Choroid plexus epithelial cell (primary cell): Measurements from ENCODE around the gene HPCA.
"Not testable (repeated sequence)": the region's sequence is repeated elsewhere in the genome, so short reads cannot be mapped to it uniquely, and the experiment has no call there.

ENCODE experiments used
- DNase-seq: peaks from one replicate; pipeline ENCODE4 v3.0.0-alpha.2; 2010; ENCODE audit warnings: low read depth
- H3K4me3 ChIP-seq: 2 replicates; pipeline ENCODE4 v1.5.1; 2011; ENCODE audit warnings: low read depth, mild to moderate bottlenecking, control low read depth, low read length, moderate library complexity
- TF ChIP-seq, protein P1 (sequence below): conservative IDR thresholded peaks from 2 replicates; pipeline ENCODE4 v1.5.1; 2011; ENCODE audit warnings: low read depth, mild to moderate bottlenecking, control low read depth, inconsistent platforms, low read length, moderate library complexity

The HPCA gene

DNA sequence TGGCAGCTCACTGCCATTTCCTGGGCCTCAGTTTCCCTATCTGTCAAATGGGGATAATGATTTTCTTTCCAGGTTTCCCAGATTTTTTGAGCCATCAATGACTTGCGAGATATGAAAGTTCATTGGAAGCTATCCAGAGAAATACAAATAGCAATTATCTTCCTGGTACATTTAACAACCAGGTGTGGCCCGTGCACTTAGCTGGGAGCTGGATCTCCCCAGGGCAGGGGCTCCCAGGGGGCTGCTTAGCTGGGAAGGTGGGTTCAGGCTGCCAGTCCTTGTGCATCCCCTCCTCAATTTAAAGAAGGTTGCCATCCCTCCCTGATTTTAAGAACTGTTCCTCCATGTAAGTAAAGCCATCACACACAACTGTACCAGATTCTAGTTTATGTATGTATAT is 18.5 kb downstream of the HPCA start:
- no peak for DNase-seq
- TF ChIP-seq, protein P1, sequence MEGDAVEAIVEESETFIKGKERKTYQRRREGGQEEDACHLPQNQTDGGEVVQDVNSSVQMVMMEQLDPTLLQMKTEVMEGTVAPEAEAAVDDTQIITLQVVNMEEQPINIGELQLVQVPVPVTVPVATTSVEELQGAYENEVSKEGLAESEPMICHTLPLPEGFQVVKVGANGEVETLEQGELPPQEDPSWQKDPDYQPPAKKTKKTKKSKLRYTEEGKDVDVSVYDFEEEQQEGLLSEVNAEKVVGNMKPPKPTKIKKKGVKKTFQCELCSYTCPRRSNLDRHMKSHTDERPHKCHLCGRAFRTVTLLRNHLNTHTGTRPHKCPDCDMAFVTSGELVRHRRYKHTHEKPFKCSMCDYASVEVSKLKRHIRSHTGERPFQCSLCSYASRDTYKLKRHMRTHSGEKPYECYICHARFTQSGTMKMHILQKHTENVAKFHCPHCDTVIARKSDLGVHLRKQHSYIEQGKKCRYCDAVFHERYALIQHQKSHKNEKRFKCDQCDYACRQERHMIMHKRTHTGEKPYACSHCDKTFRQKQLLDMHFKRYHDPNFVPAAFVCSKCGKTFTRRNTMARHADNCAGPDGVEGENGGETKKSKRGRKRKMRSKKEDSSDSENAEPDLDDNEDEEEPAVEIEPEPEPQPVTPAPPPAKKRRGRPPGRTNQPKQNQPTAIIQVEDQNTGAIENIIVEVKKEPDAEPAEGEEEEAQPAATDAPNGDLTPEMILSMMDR: no peak
- no peak overlapping the region for H3K4me3 ChIP-seq

DNA sequence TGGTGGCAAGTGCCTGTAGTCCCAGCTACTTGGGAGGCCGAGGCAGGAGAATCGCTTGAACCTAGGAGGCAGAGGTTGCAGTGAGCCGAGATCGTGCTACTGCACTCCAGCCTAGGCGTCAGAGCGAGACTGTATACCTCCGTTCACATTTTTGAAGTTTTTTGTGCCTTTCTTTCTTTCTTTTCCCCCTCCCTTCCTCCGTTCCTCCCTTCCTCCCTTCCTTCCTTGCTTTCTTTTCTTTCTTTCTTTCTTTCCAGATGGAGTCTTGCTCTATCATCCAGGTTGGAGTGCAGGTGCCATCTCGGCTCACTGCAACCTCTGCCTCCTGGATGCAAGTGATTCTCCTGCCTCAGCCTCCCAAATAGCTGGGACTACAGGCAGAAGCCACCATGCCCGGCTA is 19.3 kb downstream of the HPCA start:
- not testable (repeated sequence) for H3K4me3 ChIP-seq, DNase-seq

DNA sequence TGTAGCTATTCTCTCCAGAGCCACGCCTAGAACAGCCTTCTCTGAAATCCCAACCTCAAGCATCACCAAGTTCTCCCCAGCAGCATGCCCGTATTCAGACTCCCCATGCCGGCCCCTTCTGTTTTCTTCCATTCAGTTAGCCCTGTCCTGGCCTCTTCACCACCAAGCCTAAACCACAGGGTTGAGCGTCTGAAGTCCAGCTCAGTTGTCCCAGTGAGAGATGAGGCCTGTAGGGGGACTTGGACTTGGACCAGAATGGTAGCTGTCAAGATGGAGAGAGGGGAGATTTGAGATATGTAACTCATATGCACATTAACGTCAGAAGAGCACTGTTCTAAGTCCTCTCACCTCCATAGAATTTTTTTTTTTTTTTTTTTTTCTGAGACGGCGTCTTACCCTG is 20.4 kb downstream of the HPCA start:
- TF ChIP-seq, protein P1: no peak

DNA sequence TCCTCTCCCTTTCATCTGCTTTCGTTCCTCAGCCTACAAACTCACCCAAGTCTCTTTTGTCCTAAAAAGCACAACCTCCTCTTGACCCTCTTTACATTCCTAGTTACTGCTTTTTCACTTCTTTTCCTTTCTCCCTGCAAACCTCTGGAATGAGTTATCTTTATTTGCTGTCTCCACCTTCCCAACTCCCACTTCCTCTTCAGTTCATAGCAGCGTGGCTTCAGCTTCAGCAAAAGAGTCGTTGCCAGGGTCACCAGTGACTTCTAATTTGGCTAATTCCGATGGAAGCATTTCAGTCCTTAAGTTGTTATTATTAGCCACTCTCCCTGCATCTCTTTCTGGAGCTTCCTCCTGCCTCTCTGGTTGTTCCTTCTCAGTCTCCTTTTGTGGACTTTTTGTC is 21.1 kb downstream of the HPCA start:
- peak; percentile 49 for DNase-seq
- no peak overlapping the region for H3K4me3 ChIP-seq
- TF ChIP-seq, protein P1: no peak

More for the DNA sequence above, 20.4 kb downstream of the HPCA start:
- no peak for DNase-seq
- H3K4me3 ChIP-seq: no peak overlapping the region

DNA sequence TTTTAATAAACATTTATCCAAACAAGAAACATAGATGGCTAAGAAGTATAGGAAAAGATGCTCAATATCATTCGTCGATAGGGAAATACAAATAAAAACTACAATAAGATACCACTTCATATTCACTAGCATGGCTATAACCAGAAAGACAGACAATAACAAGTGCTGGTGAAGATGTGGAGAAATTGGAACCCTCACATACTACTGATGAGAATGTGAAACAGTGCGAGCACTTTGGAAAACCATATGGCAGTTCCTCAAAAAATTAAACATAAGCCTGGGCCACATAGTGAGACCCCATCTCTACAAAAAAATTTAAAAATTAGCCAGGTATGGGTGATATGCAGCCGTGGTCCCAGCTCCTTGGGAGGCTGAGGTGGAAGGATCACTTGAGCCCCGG is 24.0 kb downstream of the HPCA start:
- no peak overlapping the region for H3K4me3 ChIP-seq
- DNase-seq: no peak
- TF ChIP-seq, protein P1: no peak

DNA sequence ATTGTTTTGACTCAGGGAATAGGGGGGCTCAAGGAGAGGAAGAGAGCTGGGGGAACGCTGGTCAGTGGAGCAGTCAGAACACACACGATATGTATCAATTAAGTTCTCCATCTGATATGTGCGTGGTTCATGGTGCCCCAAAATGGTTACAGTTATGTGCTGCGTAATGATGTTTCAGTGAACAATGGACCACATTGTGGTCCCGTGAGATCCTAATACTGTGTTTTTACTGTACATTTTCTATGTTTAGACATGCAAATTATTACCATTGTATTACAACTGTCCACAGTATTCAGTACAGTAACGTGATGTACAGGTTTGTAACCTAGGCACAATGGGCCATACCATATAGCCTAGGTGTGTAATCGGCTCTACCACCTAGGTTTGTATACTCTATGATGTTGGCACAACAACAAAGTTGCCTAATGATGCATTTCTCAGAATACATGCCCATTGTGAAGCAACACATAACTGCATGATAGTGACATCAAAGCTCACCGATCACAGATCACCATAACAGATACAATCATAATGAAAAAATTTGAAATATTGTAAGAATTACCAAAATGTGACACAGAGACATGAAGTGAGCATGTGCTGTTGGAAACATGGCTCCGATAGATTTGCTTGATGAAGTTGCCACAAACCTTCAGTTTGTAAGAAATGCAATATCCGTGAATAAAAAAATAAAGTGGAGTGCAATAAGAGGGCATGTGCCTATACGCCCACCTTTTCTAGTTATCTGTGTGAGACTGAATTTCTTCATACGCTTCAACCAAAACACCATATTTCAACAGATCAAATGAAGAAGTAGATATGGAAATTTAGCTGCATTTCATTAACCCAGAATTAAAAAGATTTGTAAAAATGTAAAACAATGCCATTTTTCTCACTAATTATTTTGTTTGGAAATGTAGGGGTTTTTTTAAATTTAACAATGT is 29.7 kb downstream of the HPCA start:
- no peak overlapping the region for H3K4me3 ChIP-seq
- peak; percentile 24 for DNase-seq
- TF ChIP-seq, protein P1: no peak

GRCh38 chr1:32917521-32917920 is 31.2 kb downstream of the HPCA start:
- TF ChIP-seq, protein P1: no peak
- no peak overlapping the region for H3K4me3 ChIP-seq
- DNase-seq: no peak
